Stimulated activated CD8-positive, alpha-beta memory T cell treated with anti-CD3 and anti-CD28 coated beads, Interleukin-2, amount 100 ng/mL, for 48 hours (primary cell): ENCODE measurements around the gene STXBP1.

Experiments
- DNase-seq, 2 donors: peaks; one replicate each; pipeline ENCODE4 v3.0.0-alpha.2; 2020; ENCODE audit warnings: low read depth in 2 of 2

The STXBP1 gene

DNA sequence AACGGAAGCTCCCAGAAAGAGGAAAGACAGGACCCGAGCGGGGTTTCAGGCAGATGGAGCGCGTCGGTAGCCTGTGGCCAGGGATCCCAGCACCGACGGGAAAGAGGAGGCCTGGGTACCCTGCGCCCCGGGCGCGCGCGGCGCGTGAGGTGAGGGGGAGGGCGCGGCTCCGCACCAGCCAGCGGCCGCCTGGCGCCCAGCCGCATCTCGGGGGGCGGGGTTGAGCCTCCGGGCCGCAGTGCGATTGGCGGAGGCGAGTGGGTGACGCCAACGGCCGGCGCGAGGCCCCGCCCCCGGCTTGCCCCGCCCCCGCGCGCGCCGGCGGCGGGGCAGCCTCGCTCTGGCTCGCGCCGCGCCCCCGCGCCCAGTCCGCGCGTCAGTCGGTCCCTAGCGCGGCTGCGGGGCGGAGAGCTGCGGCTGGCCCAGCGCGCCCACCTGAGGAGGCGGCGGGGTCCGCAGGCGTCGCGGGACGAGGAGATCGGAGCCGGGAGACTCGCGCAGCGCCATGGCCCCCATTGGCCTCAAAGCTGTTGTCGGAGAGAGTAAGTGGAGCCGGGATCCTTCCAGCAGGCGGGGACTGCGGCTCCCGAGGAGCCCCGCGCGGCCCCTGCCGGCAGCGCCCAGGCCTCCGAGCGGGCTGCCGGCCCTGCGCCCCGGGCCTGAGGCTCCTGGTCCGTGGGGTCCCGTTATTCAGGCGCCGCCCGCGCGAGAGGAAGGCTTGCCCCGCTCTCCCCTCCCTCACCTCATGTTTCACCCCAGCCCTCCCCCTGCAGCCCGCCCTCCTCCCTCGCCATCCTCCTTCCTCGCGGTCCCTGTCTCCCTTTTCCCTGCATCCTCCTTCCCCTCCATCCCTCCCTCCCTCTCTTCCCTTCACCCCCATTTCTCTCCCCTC is at the start of gene STXBP1:
Gene STXBP1 (plus strand): TSS at position 379 of the 892 bp plus-strand sequence. CDS start 127 bp downstream, at position 506.
- peak; percentile 84 to 86 for DNase-seq

- DNase-seq = no peak
These were observed 49.7 kb upstream of the STXBP1 start for GRCh38 chr9:127562279-127562796.

DNA sequence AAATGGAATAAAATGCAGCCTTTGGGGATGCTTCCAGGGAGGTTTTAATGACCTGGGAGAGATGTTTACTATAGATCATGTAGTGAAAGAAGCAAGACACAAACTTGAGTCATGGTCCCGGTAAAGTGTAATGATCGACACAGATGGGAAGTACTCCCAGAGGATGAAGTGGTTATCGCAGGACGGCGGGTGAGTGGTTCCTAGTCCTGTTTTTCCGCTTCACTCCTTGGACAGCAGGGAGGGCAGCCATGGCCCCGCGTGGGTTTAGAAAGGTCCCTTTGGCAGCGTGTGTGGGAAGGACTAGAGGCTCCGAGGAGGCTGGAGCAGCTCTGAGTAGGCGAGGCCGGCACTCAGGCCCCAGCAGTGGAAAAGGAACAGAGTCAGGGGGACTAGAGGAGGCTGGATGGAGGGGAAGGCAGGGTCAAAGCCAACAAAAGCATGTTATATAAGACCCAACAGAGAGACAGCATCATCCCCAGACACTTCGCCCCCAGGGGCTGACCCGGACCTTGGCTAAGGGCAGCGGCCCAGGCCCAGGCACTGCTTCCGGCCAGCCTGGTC is 49.2 kb upstream of the STXBP1 start:
- DNase-seq = no peak

DNA sequence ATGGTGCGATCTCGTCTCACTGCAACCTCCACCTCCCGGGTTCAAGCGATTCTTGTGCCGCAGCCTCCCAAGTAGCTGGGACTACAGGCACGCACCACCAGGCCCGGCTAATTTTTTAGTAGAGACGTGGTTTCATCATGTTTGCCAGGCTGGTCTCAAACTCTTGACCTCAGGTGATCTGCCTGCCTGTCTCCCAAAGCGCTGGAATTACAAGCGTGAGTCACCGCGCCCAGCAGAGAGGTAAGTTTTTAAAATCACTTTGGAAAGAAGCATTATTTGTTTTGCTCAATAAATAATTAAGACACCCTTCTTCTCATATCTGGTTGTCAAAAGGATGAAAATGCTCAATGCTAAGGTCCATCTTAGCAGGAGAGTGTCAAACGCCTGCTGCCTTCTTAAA is 48.5 kb upstream of the STXBP1 start:
- no peak for DNase-seq

- no peak for DNase-seq
These were observed 46.8 kb upstream of the STXBP1 start for GRCh38 chr9:127565231-127565630.

DNA sequence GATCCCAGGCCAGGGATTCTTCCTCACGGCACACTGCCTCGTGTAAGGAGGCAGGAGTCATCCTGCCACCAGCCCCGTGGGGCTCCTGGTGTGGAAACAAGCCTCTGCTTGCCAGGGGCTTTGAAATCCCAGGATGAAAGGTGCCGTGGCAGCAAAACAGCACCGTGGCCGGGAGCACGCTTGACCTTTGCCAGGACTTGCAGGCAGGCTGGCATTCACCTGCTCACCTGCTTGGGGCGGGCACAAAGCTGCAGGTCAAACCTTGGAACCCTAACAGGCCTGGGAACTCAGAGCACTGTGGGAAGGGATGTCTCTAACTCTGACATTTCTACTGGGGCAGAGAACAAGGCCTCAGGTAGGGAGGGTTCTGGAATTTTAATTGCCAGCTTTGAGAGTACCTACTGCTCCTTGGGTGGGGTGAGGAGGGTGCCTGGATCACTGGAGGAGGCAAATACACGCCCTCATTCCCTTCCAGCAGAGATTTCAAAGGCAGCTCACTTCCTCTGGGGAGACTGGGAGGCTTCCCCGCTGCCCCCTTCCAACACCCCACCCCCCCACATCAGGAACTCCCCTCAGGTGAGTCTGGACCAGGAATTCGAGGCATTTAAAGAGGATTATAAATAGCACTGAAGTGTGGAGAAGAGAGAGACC is 45.6 kb upstream of the STXBP1 start:
- DNase-seq = no peak

DNA sequence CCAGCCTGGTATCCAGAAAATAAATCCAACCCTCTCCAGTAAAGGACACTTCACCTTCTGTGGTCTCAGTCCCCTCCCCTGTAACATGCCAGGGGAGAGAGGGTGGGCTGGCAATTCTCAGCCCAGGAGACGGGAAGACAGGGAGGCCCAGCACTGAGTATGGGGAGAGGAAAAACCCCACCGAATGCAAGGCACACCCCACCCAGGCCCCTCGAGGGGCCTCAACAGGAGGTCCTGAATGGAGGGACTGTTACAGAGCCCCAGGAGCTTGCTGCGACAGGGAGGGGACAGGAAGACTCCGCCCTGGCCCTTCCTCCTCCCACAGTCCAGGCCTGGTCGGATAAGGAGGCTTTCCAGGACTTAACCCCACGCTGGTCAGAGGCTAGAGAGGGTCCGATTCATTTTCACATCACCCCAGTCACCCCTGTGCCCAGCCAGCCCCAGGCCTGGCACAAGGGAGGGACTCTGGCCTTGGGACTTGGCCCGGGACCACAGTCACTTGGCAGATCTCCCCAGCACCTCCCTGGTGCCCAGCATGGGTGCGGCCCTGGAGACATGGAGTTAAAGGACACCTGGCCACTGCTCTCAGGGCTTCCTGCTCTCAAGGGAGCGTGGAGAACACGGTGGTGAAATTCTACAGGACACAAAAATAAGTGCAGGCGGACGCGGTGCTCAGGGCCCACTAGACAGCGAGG is 44.9 kb upstream of the STXBP1 start:
- no peak for DNase-seq

DNA sequence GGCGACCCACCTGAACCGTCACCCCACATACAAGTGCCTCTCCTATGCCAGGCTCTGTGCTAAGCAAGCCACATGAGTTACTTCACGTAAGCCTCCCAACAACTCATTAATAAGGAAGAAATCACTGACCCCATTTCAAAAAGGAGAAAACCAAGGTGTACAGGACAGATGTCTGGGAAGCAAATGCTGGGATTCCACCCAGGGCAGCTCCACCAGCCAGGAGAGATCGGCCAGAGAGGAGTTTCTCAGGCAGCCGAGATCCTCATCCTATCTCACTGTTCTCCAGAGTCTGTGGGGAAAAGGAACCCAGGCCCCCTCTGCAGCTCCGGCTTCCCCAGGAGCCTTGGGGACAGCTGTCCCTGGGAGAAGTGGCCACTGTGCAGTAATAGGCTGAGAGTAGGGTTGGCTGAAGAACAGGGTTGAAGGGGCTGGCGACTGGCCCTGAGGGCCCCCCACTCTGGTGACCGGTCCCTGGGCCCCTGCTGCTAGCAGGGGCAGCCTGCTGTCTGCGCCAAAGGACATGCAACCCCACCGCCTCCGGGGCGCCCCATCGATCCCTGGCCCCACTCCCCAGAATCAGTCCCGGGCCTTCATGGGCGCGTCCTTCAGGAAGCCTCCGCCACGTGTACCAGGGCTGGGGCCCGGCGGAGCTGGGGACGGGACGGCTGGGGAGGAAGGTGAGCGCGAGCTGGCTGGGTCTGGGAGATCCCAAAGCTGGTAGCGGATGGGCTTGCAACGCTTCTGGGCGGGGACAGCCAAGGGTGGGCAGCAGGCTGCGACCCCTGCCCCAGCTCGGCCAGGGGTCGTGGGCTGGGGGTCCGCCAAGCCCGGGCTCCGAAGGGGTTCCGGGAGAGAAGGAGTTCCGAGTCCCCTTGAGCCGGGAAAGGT is 44.1 kb upstream of the STXBP1 start:
- no peak for DNase-seq

GRCh38 chr9:127568618-127568970 is 43.5 kb upstream of the STXBP1 start:
- DNase-seq = no peak

DNA sequence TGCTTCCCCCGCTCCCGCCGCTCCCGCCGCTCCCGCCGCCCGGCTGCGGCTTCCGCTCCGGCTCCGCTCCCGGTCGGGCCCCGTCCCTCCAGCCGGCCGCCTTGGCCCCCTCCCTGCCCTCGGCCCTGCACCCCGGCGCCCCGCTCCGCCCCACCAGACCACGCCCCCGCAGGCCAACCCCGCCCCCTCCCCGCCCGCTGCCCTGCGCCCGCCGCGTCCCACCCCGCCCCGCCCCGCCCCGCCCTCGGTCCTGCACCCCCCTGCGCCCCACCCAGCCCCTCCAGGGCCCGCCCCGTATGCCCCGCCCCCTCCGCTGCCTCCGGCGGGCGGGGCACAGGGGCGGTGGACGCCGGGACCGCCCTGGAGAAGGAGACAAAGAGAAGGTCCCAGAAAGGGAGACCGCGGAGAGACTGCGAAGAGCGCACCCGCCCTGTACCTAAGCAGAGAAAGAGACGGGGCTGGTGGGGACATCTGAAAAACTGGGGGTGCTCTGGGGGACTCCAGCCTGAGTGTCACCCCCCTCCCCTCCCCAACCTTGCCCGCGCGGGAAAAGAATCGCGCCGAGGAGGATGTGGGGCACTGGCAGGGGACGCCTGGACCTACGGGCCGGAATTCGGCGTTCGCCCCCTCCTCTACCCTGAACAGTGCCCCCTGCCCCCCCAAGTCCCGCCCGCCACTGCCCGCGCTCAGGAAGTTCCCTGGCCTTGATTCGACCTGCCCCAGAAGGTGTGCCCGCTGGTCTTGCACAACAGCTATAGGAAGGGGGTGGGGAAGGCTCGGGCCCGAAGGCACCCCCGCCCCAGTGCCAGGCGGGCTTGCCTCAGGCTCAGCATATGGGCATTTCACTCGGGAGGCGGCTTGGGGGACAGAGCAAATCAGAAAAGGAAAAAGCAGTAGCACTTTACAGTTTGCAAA is 42.8 kb upstream of the STXBP1 start:
- peak; percentile 66 to 79 for DNase-seq

DNA sequence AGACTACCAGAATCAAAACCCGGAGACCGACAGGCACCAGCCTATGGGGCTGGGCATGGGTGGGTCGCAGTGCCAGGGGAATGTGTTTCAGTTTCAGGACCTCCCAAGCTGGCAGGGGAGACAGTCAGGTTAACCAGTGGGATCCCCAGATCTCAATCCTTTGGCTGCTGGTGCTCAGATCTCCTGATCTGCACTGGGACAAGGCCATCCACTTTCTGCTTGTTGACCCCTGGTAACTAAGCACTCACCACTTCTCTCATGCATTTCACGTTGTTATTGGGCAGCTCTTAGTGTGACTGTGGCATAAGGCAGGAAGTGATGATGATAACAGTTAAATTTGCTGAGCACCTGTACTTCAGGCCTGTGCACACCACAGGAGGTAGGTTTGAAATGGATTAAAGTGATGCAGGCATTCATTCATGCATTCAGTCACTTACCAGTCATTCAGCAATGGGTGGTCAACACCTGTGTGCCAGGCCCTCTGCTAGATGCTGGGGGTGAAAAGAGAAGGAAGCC is 42.1 kb upstream of the STXBP1 start:
- no peak for DNase-seq

- DNase-seq = no peak
These were observed 41.5 kb upstream of the STXBP1 start for GRCh38 chr9:127570533-127571111.

- DNase-seq = no peak
These were observed 40.1 kb upstream of the STXBP1 start for GRCh38 chr9:127571971-127572370.

GRCh38 chr9:127572961-127573721 is 38.9 kb upstream of the STXBP1 start:
- no peak for DNase-seq

GRCh38 chr9:127574072-127574993 is 37.7 kb upstream of the STXBP1 start:
- DNase-seq = peak in 1 of 2 donors; percentile 51

DNA sequence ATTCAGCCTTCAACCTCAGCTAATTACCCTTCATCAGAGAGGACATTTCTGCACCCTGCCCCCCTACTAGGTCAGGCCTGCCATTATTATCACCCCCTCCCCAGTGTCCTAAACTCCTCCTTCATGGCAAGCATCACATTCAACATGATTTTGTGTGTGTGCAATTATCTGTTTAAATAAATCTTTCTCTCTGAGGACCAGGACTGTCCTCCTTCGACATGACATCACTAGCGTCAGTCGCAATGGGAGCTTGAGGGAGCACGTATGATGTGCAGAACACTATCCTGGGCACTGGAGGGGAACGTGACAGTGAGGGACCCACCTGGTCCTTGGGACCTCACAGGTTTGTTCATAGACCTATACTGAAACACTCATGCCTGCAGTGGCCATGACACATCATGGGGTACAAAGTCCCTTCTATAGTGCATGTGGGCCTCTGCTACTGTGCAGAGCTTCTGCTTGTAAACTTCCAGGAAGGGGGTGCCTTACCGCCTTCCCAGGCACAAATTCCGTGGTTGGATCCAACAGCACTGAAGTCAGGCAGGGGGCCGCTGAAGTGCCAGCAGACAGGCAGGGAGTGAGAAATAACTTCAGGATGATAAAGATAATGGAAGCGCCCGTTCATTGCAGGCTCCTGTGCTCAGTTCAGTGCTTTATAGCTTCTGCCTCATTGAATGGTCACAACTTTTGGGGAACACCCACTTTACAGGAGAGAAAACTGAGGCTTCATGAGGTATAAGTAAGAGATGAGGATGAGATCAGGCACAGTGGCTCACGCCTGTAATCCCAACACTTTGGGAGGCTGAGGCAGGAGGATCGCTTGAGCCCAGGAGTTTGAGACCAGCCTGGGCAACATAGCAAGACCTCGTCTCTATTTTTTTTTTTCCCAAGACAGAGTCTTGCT is 36.0 kb upstream of the STXBP1 start:
- no peak for DNase-seq
